SK-N-MC (cell line): Measurements from ENCODE around the gene FAM25G.
"Not testable (repeated sequence)": the region's sequence is repeated elsewhere in the genome, so short reads cannot be mapped to it uniquely, and the experiment has no call there.

Experiments used
- EZH2 ChIP-seq: fragments of 200-600 bp; sonication (generic); IDR thresholded peaks from one replicate; pipeline ENCODE4 v1.6.1; 2017; ENCODE audit warnings: antibody characterized with exemption
- FOXP2 ChIP-seq: optimal IDR thresholded peaks from 2 replicates; pipeline ENCODE3; 2011; ENCODE audit warnings: mild to moderate bottlenecking, moderate library complexity; ENCODE audit not compliant: insufficient read depth; ENCODE audit errors: extremely low read length, control extremely low read depth
- POLR2AphosphoS5 ChIP-seq: IDR thresholded peaks from 2 replicates; pipeline ENCODE4 v1.6.1; 2012; ENCODE audit warnings: mild to moderate bottlenecking, low read depth, low read length, borderline replicate concordance

DNA sequence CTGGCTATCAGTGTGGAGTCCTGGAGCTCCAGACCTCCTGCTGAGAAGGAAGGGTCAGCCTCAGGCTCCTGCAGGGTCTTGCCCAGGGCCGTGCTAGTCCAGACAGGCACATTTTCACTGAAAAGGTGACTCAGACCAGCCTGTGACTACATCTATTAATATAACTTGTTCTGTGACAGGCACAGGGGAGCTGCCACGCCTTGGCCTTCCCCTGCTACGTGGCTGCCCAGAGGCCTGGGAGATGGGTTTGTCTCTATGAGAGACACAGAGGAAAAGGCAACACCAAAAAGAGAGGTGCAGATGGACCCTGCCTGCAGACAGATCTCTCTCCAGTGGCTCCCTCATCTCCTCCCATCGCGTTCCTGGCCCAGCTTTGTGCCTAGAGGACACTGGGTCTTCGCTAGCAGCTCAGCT is 9.7 kb downstream of the FAM25G start:
- TF ChIP-seq POLR2AphosphoS5, EZH2, FOXP2: not testable (repeated sequence)
